NCI-H2196 (cell line): ENCODE data around the gene ZBTB26.
"Not testable (repeated sequence)": the region's sequence is repeated elsewhere in the genome, so short reads cannot be mapped to it uniquely, and the experiment has no call there.

Experiments used
- DNase-seq: peaks from one replicate; lab custom pipeline; 2025; ENCODE audit not compliant: unreplicated experiment; lab: John Stamatoyannopoulos, UW

ZBTB26 gene

DNA sequence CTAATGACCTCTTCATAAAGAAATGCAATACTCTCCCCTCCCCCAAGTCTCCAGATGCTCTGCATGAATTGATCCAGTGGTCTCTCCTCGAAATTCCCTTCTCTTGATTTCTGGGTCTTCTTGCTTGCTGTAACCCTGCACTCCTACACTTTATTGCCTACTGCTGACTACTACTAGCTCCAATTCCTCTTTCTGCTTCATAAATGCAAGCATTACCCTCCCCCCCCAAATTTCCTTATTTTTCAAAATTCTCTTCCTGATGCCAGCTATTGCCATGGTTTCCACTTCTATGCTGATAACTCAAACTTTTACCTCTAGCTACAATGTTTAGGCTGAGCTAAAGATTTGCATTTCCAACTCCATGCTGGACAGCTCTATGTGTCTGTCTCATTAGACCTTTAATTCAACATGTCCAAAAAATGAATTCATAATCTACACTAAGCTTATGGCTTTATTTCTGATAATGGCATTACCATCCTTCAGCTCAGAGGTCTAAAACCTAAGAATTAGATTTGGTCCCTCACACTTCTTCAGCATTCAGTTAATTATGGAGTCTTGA, 1.4 kb downstream of the ZBTB26 start:
- DNase-seq = no peak

DNA sequence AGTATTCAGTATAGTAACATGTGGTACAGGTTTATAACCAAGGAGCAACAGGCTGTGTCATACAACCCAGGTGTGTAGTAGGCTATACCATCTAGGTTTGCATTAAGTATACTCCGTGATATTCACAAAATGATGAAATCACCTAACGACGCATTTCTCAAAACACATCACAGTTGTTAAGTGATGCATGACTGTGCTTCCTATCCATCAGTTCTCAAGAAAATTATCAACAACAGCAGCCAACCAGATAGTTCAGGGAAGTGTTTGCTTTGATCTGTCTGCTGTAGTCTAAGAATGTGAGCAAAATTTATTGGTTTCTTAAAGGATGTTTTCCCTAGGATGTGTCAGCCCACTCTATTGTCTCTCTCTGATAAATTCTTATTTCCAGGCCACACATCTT, 7.4 kb downstream of the ZBTB26 start:
- DNase-seq = no peak

DNA sequence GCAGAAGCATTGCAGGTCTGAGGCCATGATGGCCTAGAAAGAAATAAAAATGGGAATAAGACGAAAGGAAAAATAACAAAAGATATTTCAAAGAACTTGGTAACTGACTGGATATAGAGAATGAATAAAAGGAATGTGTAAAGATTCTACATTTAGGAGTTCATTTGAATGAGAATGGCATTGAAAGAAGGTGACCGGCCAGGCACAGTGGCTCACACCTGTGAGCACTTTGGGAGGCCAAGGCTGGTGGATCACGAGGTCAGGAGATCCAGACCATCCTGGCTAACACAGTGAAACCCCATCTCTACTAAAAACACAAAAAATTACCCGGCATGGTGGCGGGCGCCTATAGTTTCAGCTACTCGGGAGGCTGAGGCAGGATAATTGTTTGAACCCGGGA, 8.6 kb downstream of the ZBTB26 start:
- DNase-seq = no peak

DNA sequence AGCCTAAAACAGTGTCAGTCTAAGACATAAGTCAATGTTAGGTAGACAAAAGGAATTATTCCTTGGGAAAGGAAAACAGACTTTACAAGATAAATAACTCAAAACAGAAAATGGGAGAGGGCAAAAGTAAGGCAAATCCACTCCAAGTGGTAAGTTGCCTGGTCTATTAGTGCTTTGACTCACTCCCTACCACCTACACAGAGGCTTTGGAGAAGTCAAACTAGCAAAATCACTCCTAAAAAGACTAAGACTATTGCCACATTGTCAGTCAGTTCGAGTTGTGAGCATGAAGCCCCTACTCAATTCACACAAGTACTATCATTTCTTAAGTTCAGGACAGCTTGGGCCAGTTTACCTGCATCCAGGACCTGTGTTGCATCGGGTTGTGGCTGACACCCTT, 13.0 kb downstream of the ZBTB26 start:
- no peak for DNase-seq

DNA sequence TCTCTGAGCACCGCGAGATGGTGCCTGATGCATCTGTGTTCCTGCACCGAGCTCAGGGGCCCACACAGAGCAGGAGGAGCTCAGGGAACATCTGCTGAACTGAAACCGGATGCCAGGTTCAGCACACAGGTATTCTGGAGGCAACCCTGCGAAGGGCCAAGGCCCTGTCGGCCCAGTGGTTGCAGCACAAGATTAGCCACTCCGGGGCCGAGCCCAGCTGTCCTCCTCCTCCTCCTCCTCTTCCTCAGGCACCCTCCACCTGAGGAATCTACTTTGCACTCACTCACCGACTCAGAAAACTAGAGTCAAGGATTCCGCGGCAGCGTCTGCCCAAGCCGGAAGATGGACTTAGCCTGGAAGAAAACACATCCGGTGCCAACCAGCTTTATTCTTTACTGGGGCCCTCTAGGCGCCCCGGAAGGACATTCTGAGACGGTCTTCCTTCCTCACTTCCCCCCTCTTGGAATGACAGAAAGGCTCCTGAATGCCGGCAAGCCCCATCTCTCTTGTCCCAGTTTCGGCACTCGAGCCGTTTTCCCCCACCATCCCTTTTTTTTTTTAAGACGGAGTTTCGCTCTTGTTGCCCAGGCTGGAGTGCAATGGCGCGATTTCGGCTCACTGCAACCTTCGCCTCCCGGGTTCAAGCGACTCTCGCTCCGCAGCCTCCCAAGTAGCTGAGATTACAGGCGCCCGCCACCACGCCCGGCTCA, 18.2 kb downstream of the ZBTB26 start, which contains the start of gene ZBTB6:
ZBTB6 (minus strand) TSS at position 360 of the 710 bp plus-strand sequence. CDS start 1,251 bp downstream, outside the sequence.
- DNase-seq = peak; percentile 73

DNA sequence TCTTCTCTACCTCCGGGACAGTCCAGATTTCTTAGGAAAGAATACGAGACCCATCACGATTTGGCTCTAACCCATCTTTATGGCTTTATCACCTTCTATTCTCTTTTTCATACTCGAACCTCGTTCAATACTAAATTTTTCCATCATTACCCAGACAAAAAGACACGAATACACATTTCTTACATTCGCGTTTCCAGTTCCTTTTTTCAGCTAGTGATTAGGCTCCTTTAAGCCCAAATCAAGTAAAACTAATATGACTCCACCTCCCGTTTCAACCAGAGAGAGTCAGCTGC, 18.7 kb downstream of the ZBTB26 start:
- no peak for DNase-seq

DNA sequence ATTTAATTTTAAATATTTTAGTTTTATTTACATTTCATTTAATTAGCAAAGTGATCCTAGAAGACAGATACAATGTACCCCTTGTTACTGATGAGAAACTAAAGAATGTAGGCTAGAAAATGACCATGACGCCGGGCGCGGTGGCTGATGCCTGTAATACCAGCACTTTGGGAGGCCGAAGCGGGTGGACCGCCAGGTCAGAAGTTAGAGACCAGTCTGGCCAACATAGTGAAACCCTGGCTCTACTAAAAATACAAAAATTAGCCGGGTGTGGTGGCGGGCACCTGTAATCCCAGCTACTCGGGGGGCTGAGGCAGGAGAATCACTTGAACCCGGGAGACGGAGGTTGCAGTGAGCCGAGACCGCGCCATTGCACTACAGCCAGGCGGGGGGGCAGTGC, 25.2 kb downstream of the ZBTB26 start:
- DNase-seq = not testable (repeated sequence)

DNA sequence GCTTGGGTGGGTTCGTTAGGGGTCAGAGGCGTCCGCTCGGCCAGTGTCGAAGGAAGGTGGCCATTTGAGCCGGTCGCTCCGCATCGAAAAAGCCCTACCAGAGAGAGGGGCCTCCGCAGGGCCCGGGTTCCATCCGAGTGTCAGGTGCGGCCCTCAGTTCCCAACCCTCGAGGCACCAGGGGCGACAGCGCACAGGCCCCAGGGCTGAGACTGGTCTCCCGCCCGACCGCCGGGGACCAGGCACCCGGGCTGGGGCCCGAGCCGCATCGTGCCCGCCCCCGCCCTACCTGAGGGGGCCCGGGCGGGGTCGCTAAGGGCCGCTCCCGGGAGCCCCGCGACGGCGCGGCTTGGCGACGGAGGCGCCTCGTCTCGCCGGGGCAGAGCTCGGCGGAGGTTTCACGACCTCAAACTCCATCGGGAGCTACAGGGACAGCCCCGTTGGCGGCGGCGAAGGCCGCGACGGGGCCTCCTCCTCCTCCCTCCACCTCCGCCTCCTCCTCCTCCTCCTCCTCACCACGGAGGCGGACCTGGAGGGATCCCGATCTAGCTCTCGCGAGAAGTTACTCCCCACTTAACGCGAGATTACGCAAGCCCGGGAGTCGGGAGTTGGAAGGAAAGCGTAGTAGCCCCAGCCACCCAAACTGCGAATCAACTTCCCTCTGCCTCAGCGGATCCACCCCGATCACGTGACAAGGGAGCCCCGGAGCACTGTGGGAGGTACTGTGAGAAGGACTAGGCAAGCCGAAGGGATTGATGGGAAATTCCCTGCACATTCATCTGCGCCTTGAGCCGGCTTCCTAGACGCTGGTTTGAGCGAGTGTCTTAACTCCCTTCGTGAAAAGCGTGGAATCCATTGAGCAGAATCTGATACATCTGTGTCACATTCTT, 26.2 kb downstream of the ZBTB26 start, which contains the start of gene RC3H2:
RC3H2 (minus strand) TSS at position 537 of the 888 bp plus-strand sequence. CDS start 7,850 bp downstream, outside the sequence.
- peak; percentile 99 for DNase-seq

DNA sequence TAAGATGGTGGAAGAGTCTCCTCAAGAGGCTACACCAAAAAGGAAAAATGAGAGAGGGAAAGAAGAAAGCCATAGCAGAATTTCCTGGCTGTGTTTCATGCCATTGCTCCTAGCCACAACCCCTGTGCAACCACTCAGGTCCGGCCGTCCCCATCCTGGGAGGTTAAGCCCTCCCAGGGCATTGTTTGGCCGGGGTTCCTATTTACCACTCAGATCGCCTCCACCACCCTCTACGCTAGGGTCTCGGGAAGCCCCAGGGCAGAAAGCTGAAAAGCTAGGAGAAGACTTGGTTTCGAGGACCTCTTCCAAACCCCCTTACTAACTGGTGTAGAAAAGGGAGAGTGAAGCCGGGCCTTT, 26.9 kb downstream of the ZBTB26 start:
- no peak for DNase-seq

DNA sequence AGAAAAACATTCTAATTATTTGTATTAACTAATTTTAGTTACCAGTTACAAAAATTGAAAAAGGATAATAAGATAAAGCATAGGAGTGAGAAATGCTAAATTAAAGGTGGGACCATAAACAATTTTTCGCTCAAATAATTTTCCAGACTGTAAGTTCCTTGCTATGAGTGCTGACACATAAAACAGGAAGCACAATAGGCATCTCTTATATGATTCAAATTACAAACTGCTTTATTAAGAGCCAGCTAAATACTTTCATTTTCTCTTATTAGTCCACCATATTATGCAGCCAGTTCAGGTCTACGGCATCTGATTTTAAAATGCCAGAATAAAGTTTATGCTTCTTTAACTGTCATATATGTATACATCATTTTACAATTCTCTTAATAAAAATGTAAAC, 30.5 kb downstream of the ZBTB26 start:
- no peak for DNase-seq

DNA sequence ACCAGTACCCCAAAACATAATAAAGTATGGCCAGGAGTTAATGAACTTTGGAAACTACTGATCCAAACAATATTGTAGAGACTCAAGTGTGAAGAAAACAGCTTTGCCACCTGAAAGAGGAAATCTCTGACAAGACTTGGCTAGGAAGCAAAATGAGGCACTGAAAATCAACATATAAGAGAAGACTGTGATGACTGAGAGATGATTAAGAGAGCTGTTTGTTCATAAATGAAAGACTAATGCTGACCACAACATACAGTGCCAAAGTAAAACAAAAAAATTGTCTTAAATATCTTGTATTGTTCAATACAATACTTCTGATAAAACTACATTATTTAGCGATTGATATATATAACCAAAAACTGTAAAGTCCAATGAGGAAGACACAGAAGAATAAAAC, 33.3 kb downstream of the ZBTB26 start:
- DNase-seq = no peak

DNA sequence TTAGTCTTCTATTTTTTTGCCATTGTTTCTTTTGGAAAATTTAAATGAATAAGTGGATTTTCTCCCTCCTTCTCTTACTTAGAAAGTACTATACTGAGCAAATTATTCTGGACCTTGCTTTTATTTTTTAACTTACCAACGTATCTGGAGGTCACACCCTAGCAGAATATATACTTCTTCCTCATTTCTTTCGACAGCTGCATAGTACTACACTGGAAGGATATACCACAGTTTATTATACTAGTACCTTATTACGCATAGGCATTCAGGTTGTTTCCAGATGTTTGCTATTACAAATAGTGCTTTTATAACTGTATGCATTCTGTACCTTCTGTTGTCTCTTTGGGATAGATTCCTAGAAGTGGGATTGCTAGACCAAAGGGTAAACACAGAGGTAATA, 42.8 kb downstream of the ZBTB26 start:
- no peak for DNase-seq

DNA sequence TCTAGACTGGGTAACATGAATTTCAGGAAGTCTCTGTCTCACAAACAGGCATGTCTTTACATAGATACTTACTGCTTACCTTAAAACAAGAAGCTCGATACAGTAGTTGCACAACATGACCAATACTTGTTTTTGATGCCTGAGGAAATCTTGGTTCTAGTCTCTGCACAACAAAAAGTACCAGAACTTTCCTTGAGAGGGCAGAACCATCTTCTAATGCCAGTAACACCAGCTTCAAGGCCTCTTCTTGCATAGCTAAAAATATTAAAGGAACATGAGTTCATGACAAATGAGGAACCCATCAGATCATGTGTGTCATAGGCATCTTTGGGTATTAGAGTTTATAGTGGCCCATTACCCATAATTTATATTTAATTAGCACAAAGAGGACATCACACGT, 48.2 kb downstream of the ZBTB26 start:
- DNase-seq = no peak

DNA sequence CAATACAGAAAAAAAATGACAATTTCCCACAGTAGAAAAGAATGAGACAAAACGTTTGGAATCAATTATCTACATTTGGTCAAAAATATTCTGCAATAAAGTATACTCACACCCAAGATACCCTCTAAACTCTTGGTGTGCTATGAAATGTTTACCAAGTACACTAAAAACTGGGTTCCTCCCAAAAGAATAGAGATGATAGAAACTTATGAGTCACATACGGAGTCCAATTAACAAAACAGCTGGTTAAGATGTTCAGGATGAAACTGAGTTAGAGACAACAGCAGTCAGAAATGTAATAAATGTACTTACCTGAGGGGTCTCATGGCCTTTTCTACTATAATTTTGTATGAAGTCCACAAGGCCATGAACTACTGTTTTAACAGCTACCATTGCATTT, 51.9 kb downstream of the ZBTB26 start:
- no peak for DNase-seq

DNA sequence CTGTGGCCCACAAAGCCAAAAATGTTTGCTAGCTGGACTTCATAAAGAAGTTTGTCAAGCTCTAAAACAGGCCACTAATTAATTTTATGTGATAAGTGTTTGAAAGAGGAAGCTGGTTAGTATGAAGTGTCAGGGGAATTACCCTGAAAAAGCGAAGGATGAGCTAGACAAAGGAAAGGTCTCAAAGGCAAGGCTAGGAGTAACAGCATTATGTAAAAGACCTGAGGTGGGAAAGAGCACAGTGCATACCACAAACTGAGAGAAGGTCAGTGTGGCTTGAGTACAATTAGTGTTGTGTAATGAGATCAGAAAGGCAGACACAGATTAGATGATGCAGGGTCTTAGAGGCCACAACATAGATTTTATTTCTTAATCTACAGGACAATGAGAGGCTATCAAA, 55.8 kb downstream of the ZBTB26 start:
- DNase-seq = no peak

DNA sequence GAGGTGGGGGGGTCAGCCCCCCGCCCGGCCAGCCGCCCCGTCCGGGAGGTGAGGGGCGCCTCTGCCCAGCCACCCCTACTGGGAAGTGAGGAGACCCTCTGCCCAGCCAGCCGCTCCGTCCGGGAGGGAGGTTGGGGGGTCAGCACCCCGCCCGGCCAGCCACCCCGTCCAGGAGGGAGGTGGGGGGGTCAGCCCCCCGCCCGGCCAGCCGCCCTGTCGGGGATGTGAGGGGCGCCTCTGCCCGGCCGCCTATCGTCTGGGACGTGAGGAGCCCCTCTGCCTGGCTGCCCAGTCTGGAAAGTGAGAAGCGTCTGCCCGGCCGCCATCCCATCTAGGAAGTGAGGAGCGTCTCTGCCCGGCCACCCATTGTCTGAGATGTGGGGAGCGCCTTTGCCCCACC, 64.0 kb downstream of the ZBTB26 start:
- DNase-seq = not testable (repeated sequence)

DNA sequence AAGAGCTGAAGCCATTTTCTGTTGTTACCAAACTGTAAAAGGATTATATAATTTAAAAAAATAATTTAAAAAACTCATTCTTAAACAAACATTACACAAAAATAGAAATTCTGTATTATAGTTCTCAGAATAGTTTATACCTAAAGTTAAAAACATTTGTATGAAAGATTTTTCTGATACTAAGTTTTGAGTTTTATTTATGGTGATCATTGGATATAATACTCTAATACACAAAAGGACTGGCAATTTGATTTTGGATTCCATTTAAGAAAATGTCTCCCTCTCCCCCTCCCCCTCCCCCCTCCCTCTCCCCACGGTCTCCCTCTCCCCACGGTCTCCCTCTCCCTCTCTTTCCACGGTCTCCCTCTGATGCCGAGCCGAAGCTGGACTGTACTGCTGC, 65.2 kb downstream of the ZBTB26 start:
- no peak for DNase-seq
